ENCODE measurements around the gene CDHR1.
"Not testable (repeated sequence)": the region's sequence is repeated elsewhere in the genome, so short reads cannot be mapped to it uniquely, and the experiment has no call there.

CDHR1 gene

DNA sequence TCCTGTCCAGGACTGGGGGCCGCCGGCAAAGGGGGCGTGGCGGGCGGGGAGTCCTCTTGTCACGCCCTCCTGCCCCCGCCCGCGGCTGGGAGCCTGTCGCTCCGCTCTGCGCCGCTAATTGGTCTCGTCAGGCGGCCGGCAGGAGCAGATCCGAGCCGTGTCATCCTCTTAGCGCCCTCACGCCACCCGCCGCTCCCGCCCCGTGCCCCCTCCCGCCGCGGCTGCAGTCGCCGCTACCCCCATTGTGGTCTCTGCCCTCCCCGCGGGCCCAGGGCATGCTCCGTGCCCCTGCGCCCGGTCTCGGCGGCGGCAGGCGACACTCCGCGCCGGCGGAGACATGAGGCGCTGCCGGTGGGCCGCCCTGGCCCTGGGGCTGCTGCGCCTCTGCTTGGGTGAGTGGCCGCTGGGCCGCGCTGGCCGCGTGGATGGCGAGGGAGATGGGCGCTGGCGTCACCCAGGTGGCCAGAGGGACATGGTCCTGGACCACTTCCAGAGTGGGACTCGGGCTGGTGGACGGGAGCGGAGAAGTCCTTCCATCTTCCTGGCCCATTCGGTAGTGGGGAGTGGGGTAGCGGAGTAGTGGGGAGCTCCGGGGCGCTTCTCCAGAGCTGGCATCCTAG, at the start of gene CDHR1:
Gene CDHR1, plus strand, starts transcription at position 114 of the 620 bp plus-strand sequence. Its CDS starts 224 bp downstream, at position 338.
- DNase-seq = no peak

DNA sequence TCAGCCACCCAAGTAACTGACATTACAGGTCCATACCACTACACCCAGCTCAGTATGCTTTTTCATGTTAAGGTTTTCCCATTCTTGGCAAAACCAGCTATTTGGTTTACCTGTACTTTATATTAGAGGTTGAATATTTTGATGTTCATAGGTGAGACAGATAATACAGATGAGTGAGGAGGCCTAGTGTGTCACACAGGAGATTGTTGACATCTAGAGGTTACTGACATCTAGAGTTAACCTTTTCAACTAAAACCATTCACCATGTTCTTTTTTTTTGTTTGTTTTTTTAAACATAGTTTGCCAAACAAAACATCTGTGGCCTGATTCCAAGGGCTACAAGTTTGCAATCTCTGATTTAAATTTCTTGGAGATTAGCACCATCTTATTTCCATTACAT, 47.0 kb upstream of the CDHR1 start:
- DNase-seq = no peak

DNA sequence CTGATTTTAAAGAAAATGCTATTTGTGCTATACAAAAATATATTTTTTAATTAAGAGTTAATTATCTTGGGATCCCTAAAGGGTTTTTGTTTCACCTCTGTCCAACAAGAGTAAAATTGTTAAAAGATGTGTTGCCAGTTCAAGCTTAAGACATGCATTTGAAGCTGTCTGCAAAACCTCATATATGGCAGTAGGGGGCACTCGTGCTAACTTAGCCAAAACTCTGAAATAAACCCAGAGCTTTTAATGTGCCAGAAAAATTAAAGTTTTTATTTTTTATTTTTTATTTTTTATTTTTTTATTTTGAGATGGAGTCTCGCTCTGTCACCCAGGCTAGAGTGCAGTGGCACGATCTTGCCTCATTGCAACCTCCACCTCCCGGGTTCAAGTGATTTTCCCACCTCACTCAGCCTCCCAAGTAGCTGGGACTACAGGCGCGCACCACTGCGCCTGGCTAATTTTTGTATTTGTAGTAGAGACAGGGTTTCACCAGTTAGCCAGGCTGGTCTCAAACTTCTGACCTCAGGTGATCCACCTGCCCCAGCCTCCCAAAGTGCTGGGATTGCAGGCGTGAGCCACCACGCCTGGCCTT, 46.2 kb upstream of the CDHR1 start:
- DNase-seq = not testable (repeated sequence)

DNA sequence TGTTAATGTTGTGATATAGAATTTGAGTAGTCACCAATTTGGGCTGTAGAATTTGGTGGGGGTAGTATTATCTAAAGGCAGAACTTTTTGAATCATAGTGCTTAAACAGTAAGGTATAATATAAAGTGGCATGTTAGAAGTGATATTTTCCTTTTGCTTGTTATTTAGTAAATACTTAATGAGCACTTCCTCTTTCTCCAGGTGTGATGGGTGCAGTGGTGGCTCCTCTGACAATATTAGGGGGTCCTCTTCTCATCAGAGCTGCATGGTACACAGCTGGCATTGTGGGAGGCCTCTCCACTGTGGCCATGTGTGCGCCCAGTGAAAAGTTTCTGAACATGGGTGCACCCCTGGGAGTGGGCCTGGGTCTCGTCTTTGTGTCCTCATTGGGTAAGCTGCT, 44.5 kb upstream of the CDHR1 start:
- DNase-seq = no peak

DNA sequence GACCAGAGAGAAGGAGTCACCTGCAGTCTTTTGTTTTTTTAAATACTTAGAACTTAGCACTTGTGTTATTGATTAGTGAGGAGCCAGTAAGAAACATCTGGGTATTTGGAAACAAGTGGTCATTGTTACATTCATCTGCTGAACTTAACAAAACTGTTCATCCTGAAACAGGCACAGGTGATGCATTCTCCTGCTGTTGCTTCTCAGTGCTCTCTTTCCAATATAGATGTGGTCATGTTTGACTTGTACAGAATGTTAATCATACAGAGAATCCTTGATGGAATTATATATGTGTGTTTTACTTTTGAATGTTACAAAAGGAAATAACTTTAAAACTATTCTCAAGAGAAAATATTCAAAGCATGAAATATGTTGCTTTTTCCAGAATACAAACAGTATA, 41.6 kb upstream of the CDHR1 start:
- no peak for DNase-seq

DNA sequence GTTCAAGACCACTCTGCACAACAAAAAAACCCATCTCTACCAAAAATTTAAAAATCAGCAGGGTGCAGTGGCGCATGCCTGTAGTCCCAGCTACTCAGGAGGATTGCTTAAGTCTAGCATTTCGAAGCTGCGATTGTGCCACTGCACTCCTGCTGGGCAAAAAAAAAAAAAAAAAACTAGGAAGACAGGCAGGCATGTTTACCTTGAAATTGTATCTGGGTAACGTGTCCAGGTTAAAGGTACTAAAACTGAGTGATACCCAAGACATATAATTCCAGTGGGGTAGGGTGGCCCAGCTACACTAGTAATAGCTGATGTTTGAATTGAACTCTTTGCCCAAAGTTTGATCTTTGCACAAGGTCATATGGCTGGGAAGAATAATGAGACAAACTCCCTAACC, 38.8 kb upstream of the CDHR1 start:
- DNase-seq = no peak

DNA sequence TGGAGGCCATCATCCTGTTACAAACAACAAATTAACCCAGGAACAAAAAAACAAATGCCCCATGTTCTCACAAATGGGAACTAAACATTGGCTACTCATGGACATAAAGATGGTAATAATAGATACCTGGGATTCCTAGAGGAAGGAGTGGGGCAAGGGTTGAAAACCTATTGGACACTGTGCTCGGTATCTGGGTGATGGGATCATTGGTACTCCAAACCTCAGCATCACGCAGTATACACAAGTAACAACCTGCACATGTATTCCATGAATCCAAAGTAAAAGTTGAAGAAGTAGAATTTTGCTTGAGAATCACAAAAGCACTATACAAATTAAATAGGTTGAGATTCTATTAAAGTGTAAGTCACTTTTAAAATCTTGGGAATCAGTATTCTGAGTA, 38.3 kb upstream of the CDHR1 start:
- DNase-seq = no peak

DNA sequence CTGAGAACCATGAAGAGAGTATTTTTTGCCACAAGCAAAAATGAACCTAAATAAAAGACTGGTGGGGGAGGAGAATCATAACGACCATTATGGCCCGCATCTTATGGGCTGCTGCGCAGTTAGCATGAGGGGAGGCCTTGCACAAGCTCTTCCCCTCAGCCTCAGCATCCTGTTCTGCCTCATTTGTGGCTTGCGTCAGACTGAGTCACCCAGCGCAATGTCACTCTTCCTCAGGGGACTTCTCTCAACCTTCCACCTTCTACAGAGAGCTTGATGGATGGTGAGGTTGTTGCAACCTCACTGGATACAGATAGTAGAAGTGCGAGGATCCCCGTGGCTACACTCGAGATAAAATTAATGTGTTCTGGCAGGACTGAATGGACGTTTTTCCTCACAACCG, 37.6 kb upstream of the CDHR1 start:
- DNase-seq = peak; percentile 65

DNA sequence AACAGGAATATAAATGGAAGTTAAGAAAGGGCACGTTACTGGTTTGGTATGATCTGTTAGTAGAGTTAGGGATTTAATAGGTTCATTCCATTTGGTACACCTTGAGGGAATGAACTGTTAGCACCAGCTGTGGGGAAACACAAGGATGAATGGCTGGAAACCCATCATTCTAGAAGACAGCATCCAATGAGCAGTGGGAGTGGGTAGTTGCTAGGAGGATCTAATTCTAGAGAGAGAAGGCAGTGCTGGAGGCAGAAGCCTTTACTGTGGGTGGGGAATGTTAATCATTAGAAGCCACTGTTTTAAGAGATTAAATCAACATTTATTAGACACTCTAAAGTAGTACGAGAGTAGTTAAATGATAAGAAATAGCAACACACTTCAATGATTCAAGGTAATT, 36.3 kb upstream of the CDHR1 start:
- no peak for DNase-seq

DNA sequence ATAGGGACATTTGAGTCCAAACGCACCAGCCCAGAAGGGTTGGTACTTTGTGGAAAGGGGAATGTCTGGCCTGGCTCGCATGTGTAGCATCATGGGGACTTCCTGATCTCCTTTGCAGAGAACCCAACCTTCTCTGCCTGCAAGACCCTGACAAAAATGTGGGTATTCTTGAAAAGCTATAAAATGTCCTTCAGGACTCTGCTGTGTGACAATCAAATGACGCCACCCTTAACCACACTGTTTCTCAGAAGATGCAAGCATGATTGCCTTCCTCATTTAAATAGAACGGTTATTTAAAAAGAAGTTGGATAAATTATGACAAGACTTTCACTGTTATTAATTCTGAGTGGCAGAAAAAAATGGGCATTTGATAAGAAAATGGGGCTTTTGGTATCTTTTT, 35.8 kb upstream of the CDHR1 start:
- DNase-seq = no peak

DNA sequence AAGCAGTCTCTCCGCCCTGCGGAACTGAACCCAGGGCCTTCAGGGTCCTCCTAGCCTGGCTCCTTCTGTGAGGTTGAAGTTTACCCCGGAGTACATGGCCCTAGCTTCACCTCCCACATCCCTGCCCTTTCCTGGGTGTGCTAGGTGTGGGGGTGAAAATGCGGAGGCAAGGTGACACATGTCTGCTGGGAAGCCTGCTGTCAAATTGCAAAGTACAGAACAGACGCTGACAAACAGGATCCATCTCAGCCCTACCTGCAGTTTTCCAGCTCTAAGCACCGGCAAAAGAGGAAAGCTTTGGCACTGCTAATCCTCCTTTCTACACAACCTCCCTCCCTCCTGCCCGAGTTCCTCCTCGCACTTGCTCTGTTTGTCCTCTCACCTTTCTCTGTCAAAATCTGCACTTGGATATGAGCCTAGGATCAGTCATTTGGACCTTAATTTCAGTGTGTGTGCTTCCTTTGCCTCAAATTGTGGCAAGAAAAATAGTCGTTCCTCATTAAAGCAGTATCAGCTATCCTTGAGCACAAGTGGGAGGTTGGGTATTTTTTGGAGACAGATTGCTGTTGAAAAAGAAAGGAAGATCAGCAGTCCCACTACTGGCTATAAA, 35.2 kb upstream of the CDHR1 start:
- no peak for DNase-seq

DNA sequence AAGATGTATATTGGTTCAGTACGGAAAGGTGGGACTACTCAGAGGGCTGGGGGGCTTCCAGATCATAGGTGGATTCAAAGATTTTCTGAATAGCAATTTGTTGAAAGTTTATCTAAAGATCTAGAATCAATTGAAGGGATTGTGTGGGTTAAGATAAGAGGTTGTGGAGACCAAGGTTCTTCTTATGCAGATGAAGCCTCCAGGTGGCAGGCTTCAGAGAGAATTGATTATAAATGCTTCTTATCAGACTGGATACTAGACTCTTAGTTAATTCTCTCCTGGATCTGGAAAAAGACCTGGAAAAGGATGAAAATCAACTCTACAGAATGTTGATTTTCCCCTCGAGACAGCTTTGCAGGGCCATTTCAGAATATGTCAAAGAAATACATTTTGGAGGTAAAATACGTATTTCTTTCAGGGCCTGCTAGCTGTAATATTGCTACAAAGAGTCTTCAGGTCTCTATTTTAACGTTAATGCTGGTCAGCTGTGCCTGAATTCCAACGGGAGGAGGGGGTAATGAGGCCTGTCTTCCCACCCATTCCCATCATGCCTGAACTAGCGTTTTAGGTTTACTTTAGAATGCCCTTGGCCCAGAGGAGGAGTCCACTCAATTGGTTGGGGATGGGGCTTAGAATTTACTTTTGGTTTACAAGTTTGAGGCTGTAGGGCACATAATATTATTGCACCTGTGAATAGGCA, 33.5 kb upstream of the CDHR1 start:
- DNase-seq = no peak

DNA sequence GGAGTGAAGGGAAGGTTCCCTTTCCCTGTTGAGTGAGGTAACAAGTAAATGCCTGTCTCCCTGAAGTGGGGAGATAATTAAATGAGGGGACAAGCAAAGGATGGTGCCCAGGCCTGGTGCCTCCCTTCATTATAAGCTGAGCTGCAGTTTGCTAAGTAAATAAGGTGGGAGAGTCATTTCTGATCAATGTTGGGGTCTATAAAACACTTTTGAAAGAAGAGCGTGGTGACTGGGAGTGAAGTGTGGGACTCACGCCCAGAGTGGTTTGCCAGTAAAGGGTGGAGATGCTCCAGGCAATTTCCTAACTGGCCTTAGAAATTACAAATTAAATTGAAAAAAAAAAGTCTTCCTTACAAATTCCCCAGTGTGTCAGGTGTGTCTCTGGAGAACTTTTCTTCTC, 30.3 kb upstream of the CDHR1 start:
- DNase-seq = no peak

DNA sequence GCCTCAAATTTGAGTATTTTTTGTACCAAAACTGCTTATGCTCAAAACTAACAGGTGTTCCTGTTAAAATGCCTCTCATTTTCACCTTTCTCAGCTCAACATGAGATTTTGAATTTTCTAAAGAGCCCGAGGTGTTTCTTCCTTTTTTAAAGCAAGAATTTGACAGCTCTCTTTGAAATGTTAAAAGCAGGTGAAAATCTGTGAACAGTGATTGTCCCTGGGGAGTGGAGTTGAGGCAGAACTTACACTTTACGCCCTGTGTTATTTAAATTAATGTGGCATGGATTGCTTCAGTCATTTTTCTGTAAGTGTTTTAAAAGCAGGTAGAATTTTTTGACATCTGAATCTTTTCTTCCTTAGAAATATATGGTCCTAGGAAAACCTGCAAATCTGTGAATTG, 29.9 kb upstream of the CDHR1 start:
- DNase-seq = no peak

DNA sequence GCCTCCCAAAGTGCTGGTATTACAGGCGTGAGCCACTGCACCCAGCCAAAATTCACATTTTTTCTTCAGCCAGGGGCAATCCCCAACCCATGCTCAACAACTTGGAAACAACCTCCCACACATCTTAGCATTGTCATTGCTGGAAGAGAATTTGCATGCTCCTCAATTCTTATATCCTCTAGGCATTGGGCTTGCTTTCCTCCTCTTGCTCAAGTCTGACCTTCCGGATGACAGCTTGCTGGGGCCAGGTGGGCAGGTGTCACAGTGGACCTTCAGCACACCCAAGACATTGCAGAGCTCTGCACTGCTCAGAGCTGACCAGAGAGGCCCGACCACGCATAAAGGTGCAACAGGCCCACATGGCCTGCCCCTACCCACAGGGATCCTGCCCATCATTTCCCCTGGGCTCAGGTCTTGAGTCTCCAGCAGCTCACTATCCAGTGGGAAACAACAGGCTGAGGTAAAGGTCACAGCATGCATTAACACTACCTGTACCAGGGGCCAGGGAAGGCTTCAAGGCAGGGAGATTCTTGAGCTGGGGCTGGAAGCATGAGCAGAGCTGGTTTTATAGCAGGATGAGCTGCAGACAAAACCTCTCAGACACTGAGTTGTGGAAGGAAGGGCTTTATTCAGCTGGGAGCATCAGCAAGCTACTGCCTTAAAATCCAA, 27.6 kb upstream of the CDHR1 start:
- DNase-seq = no peak

DNA sequence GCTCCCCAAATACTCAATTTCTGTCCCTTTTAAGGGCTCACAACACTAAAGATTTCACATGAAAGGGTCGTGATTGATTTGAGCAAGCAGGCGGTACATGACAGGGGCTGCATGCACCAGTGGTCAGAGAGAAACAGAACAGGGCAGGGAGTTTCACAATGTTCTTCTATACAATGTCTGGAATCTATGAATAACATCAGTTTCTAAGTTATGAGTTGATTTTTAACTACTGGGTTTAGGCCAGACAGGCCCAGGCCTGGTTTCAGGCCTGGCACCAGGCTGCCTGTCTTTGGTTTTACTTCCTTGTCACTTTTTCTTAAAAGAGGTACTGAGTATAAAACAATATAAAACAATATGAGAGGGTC, 27.1 kb upstream of the CDHR1 start:
- DNase-seq = not testable (repeated sequence)

DNA sequence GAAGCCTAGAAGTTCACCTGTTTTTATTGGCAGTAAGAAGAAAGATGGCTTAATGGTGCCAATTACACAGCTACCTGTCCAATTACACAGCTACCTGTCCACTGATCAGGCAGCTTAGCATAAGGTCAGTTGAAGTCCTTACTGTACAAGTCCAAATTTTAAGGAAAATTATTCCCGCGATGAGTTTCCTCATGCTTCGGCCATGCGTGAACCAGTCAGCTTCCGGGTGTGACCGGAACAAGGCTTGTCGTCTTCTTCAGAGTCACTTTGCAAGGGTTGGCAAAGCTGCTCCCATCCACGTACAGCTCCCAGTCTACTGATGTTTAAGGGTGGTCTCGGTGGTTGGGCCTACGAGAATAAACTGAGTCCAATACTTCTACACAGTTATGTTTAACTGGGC, 26.0 kb upstream of the CDHR1 start:
- not testable (repeated sequence) for DNase-seq

DNA sequence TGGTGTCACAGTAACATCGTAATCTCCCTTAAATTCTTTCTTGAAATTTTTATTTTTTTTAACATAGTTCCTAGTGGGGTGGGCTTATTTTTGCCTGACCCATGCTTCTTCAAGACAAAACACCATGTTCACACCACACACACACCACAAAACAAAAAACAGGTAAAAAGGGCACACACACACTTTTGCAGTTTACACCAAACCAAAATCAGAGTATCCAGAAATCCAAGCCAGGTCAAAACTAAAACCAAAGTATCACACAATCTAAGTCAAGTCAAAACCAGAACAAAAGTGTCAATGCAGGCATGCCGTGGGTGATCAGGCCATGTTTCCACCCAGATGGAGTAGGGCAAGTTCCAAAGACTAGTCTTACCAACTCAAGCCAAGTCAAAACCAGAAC, 23.1 kb upstream of the CDHR1 start:
- DNase-seq = not testable (repeated sequence)

DNA sequence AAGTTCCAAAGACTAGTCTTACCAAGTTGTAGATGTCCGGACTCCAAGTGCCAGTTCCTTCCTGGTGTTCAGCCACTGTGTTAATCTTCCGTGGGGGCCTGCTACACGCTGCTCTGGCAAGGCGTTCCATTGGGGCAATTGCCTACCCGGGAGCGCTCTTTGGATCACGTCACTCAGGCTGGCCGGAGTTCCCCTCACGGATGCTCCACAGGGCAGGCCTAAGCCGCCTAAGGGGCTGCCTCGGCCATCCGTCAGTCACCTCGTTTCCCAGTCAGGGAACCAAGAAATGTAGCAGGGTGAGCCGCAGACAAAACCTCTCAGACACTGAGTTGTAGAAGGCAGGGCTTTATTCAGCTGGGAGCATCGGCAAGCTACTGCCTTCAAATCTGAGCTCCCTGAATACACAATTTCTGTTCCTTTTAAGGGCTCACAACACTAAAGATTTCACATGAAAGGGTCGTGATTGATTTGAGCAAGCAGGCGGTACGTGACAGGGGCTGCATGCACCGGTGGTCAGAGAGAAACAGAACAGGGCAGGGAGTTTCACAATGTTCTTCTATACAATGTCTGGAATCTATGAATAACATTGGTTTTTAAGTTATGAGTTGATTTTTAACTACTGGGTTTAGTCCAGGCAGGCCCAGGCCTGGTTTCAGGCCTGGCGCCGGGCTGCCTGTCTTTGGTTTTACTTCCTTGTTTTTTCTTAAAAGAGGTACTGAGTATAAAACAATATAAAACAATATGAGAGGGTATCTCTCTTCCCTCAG, 22.5 kb upstream of the CDHR1 start:
- DNase-seq = not testable (repeated sequence)

DNA sequence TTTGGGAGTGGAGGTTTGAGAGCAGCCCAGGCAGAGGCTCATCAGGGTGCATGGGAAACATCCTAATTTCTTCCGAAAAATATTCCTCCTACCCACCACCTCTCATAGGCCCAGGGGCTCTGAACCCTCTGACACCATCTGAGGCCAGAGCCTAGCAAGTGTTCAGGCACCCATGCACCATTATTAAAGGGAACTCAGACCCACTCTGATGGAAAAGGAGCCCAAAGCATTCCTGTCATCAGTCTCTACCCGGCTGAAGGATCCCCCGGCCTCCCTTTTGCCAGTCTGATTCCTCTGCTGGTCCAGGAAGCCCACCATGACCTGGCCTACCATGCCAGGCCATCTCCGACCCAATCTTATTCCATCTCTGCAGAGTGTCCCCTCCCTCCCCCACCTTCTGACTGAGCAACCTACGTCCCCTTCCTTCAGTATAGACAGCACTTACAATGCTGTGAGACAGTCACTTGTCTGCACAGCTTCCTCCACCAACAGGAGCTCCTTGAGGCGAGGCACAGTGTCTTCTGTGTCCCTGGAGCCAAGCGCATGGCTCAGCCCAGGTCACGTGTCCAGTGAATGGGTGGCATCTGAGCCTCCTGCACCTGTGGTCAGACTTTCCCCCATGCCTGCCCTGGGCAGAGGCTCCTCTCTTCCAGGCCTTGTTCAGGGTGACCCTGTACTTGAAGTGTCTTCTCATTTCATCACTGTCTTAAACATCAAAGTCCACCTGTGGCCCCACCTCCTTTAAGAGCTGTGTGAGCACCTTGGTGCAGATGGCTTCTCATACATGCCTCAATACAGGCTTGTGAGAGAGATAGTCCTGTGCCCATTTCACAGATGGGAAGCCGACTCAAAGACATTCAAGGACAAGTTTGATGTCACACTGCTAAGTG, 21.6 kb upstream of the CDHR1 start:
- DNase-seq = no peak

DNA sequence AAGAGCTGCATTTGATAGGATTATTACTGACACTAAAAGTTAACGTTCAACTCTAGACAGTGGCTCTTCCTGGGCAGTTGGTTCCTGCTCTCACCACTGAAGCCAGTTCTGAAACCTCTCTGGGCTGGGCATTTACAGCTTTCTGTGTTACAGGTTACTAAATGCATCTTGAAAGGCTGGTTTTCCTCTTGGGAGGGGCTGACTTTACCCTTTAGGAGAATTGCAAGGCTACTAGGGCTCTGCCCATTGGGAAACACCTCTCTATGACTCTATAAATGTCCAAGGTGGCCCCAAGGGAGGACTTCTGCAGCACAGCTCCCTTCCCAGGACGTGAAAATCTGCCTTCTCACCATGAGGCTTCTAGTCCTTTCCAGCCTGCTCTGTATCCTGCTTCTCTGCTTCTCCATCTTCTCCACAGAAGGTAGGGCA, 20.8 kb upstream of the CDHR1 start, which contains the start of gene GPR15LG:
Gene GPR15LG, plus strand, starts transcription at position 301 of the 429 bp plus-strand sequence. Its CDS starts 51 bp downstream, at position 352.
- no peak for DNase-seq

DNA sequence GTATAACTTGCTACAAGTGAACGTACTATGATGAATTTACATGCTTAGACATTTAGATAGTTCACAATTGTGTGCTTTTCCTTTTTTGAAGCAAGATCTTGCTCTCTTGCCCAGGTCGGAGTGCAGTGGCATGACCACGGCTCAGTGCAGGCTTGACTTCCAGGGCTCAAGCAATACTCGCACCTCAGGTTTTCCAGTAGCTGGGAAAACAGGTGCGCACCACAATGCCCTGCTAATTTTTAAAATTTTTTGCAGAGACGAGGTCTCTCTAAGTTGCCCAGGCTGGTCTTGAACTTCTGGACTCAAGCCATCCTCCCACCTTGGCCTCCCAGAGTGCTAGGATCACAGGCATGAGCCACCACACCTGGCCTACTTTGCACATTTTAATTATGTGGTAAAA, 18.9 kb upstream of the CDHR1 start:
- no peak for DNase-seq

All from SIG-M5 (cell line).